H1 (cell line): Measurements from ENCODE around the gene VWCE. TPM values are rescaled to one million over a fixed set of nuclear protein-coding genes. Genes with fewer than 3 reads are reported as not detected.

Source experiments
- CTCF ChIA-PET: fragments of 300-600 bp; sonication (Branson Sonifier 250); formaldehyde crosslinking; loops from one replicate; lab custom pipeline; 2021; ENCODE audit not compliant: partially characterized antibody; lab: Charles Lee
- POLR2A ChIA-PET: fragments of 300-600 bp; sonication (Branson Sonifier 250); formaldehyde crosslinking; loops from one replicate; lab custom pipeline; 2021; ENCODE audit warnings: inconsistent platforms; ENCODE audit not compliant: partially characterized antibody; lab: Charles Lee
- DNase-seq, 2 experiments: peaks; one replicate each; pipeline versions ENCODE4 v3.0.0 to v3.0.0-alpha.2; 2010 to 2022; ENCODE audit warnings: low spot score in 2 of 2, low read depth in 1 of 2, mixed read lengths in 1 of 2
- FAIRE-seq: peaks from 2 replicates; lab custom pipeline; 2011; peaks lifted over from hg19 to GRCh38; lab: Jason Lieb, UNC
- H2AFZ ChIP-seq: 2 replicates; pipeline ENCODE4 v1.8.1; 2012; ENCODE audit warnings: low read length, inconsistent platforms
- H2AK5ac ChIP-seq: 2 replicates; pipeline ENCODE4 v1.6.1; 2013; ENCODE audit warnings: low read depth, low read length
- H2BK120ac ChIP-seq: replicated peaks from 2 replicates; pipeline ENCODE3; 2013; ENCODE audit warnings: low read depth, low read length, inconsistent platforms
- H2BK12ac ChIP-seq: 2 replicates; pipeline ENCODE4 v1.6.1; 2013; ENCODE audit warnings: low read depth, low read length
- H2BK15ac ChIP-seq: 2 replicates; pipeline ENCODE4 v1.6.1; 2013; ENCODE audit warnings: low read length
- H2BK20ac ChIP-seq: 2 replicates; pipeline ENCODE4 v1.6.1; 2013; ENCODE audit warnings: low read length
- H2BK5ac ChIP-seq: 2 replicates; pipeline ENCODE4 v1.6.1; 2013; ENCODE audit warnings: low read depth, low read length
- H3K14ac ChIP-seq: 2 replicates; pipeline ENCODE4 v1.6.1; 2013; ENCODE audit warnings: inconsistent platforms; ENCODE audit not compliant: insufficient read length
- H3K18ac ChIP-seq: 2 replicates; pipeline ENCODE4 v1.6.1; 2013; ENCODE audit warnings: low read length; ENCODE audit errors: extremely low read depth
- H3K23ac ChIP-seq: 2 replicates; pipeline ENCODE4 v1.6.1; 2013; ENCODE audit warnings: inconsistent platforms; ENCODE audit not compliant: insufficient read length
- H3K23me2 ChIP-seq: 2 replicates; pipeline ENCODE4 v1.6.1; 2013; ENCODE audit warnings: low read depth, low read length
- H3K27ac ChIP-seq: 2 replicates; pipeline ENCODE4 v1.6.1; 2011; ENCODE audit warnings: low read depth, low read length, inconsistent platforms
- H3K27me3 ChIP-seq, 4 experiments: replicated peaks in 1 of 4; 1 replicate in 1 of 4; 2 replicates in 3 of 4; pipeline versions ENCODE4 v1.6.1 to v1.8.1; 2011 to 2013; ENCODE audit warnings: low read length in 3 of 4, mild to moderate bottlenecking in 3 of 4, inconsistent platforms in 2 of 4, mixed read lengths in 2 of 4, moderate library complexity in 1 of 4; ENCODE audit not compliant: control insufficient read depth in 3 of 4, insufficient read depth in 3 of 4; ENCODE audit errors: extremely low read depth in 1 of 4
- H3K36me3 ChIP-seq, 4 experiments: 2 replicates each; pipeline versions ENCODE4 v1.6.1 to v1.8.1; 2011 to 2013; ENCODE audit warnings: mild to moderate bottlenecking in 4 of 4, low read length in 3 of 4, moderate library complexity in 2 of 4, control low read depth in 1 of 4, inconsistent platforms in 1 of 4; ENCODE audit not compliant: insufficient read depth in 4 of 4, control insufficient read depth in 2 of 4
- H3K4ac ChIP-seq: replicated peaks from 2 replicates; pipeline ENCODE3; 2013; ENCODE audit warnings: low read length, low read depth, mixed read lengths, inconsistent platforms; ENCODE audit not compliant: insufficient read length
- H3K4me1 ChIP-seq, 4 experiments: replicated peaks in 1 of 4; 1 replicate in 1 of 4; 2 replicates in 3 of 4; pipeline versions ENCODE4 v1.6.1 to v1.8.1; 2011 to 2013; ENCODE audit warnings: low read length in 3 of 4, inconsistent platforms in 2 of 4, mixed read lengths in 1 of 4; ENCODE audit not compliant: insufficient read depth in 4 of 4, control insufficient read depth in 3 of 4
- H3K4me2 ChIP-seq, 2 experiments: 2 replicates each; pipeline versions ENCODE4 v1.6.1 to v1.8.1; 2011 to 2013; ENCODE audit warnings: low read depth in 2 of 2, low read length in 2 of 2, control low read depth in 1 of 2, inconsistent platforms in 1 of 2, mild to moderate bottlenecking in 1 of 2; ENCODE audit not compliant: insufficient read depth in 1 of 2
- H3K4me3 ChIP-seq, 4 experiments: fragments of 200-600, 300-600 bp in 1 of 4; sonication (generic), shearing (Covaris generic), sonication (Bioruptor Twin) in 1 of 4; 2 replicates each; pipeline versions ENCODE4 v1.5.1 to v1.8.1; 2011 to 2016; ENCODE audit warnings: low read length in 4 of 4, low read depth in 3 of 4, control low read depth in 2 of 4, inconsistent platforms in 2 of 4, mild to moderate bottlenecking in 2 of 4, mixed read lengths in 1 of 4, moderate library complexity in 1 of 4; ENCODE audit not compliant: insufficient read depth in 2 of 4; ENCODE audit errors: extremely low read depth in 1 of 4
- H3K56ac ChIP-seq: replicated peaks from 2 replicates; pipeline ENCODE3; 2013; ENCODE audit warnings: low read depth, mild to moderate bottlenecking, mixed read lengths, low read length, inconsistent platforms; ENCODE audit not compliant: insufficient read length
- H3K79me1 ChIP-seq: 2 replicates; pipeline ENCODE4 v1.6.1; 2013; ENCODE audit warnings: low read depth, low read length, control low read depth
- H3K79me2 ChIP-seq, 2 experiments: 2 replicates each; pipeline versions ENCODE4 v1.6.1 to v1.8.1; 2012 to 2013; ENCODE audit warnings: low read length in 2 of 2, mild to moderate bottlenecking in 2 of 2, inconsistent platforms in 1 of 2; ENCODE audit not compliant: insufficient read depth in 2 of 2, control insufficient read depth in 1 of 2
- H3K9ac ChIP-seq, 4 experiments: replicated peaks in 1 of 4; 1 replicate in 1 of 4; 2 replicates in 3 of 4; pipeline versions ENCODE4 v1.6.1 to v1.8.1; 2011 to 2013; ENCODE audit warnings: low read depth in 3 of 4, low read length in 3 of 4, control low read depth in 2 of 4, mild to moderate bottlenecking in 2 of 4, moderate library complexity in 2 of 4, inconsistent platforms in 1 of 4; ENCODE audit errors: extremely low read depth in 1 of 4
- H3K9me3 ChIP-seq, 2 experiments: 2 replicates each; pipeline versions ENCODE4 v1.6.1 to v1.8.1; 2012 to 2013; ENCODE audit warnings: mild to moderate bottlenecking in 2 of 2, moderate library complexity in 2 of 2, control low read depth in 1 of 2, inconsistent platforms in 1 of 2, low read depth in 1 of 2, low read length in 1 of 2, mixed read lengths in 1 of 2; ENCODE audit not compliant: insufficient read depth in 2 of 2
- H4K20me1 ChIP-seq, 2 experiments: replicated peaks in 1 of 2; 2 replicates each; pipeline versions ENCODE3 to v1.8.1; 2011 to 2013; ENCODE audit warnings: inconsistent platforms in 2 of 2, low read length in 2 of 2, mild to moderate bottlenecking in 1 of 2; ENCODE audit not compliant: insufficient read depth in 2 of 2, control insufficient read depth in 1 of 2
- H4K5ac ChIP-seq: 2 replicates; pipeline ENCODE4 v1.6.1; 2013; ENCODE audit warnings: low read length, low read depth, mixed read lengths, inconsistent platforms; ENCODE audit not compliant: insufficient read length
- H4K8ac ChIP-seq: 2 replicates; pipeline ENCODE4 v1.8.0; 2013; ENCODE audit warnings: mild to moderate bottlenecking, moderate library complexity, low read length, inconsistent platforms; ENCODE audit not compliant: insufficient read depth; ENCODE audit errors: extremely low read depth
- H4K91ac ChIP-seq: replicated peaks from 2 replicates; pipeline ENCODE3; 2013; ENCODE audit warnings: low read length, mixed read lengths, inconsistent platforms; ENCODE audit not compliant: insufficient read length
- EGR1 ChIP-seq: IDR thresholded peaks from 2 replicates; pipeline ENCODE4 v1.6.1; 2011; ENCODE audit warnings: low read depth, low read length, borderline replicate concordance
- GTF2F1 ChIP-seq: IDR thresholded peaks from 2 replicates; pipeline ENCODE4 v1.6.1; 2012; ENCODE audit warnings: low read depth, low read length, improper control_type of control experiment, borderline replicate concordance
- SP2 ChIP-seq: IDR thresholded peaks from 2 replicates; pipeline ENCODE4 v1.6.1; 2012; ENCODE audit warnings: mild to moderate bottlenecking, low read length, inconsistent platforms
- WGBS, 2 experiments: shearing (Covaris generic) in 1 of 2; methylation state at CpG; one replicate each; pipeline versions ENCODE4 v1.1.6 to v1.1.7; 2013 to 2015; ENCODE audit warnings: low lambda C conversion rate in 2 of 2, mixed read lengths in 2 of 2, inconsistent platforms in 1 of 2, low coverage in 1 of 2, missing lambda C conversion rate in 1 of 2; ENCODE audit not compliant: insufficient replicate concordance in 2 of 2, insufficient coverage in 1 of 2, insufficient read length in 1 of 2; ENCODE audit errors: extremely low coverage in 1 of 2, missing lambda C conversion rate in 1 of 2; 5-methylcytosine and 5-hydroxymethylcytosine counted together
- polyA plus RNA-seq, 7 experiments: library from polyadenylated mRNA; depleted of rRNA in 3 of 7; stranded (reverse) in 5 of 7; unstranded in 2 of 7; fragments of >200 nt in 5 of 7; fragments of 200-250 nt in 2 of 7; gene quantifications; 1 replicate in 5 of 7; 2 replicates in 1 of 7; 4 replicates in 1 of 7; pipeline versions ENCODE4 v1.2.1 to v1.2.3, GENCODE V29; 2011 to 2013; ENCODE audit warnings: missing spikeins in 2 of 7, mixed read lengths in 2 of 7
- total RNA-seq: library from RNA; stranded (reverse); fragmentation: NEBNext Ultra II Directional; extraction: Animal tissue kit (Norgen Biotek cat#: 25700); gene quantifications from 2 replicates; pipeline ENCODE4 v1.2.1, GENCODE V29; 2021

Gene VWCE
- total and polyA plus RNA-seq, 2 of the 8 experiments (the other 6 are each of a cell fraction or from before 2014, with no cell fraction given) = 9.5 to 12.3 TPM

- POLR2A ChIA-PET = interaction anchor here (0.6 to 1.4 kb wide), 5 partner anchors 16 to 747 kb away, joined by 3 to 7 read pairs (median 3); partner anchors contain the start of gene VWCE
- Histone ChIP-seq H3K14ac (no peak overlapping the region), H2BK5ac (no peak overlapping the region), H3K27ac (no peak overlapping the region), H3K4me1 (no peaks in the 10 kb centered on the region)
- DNase-seq = no peak
- no peak for TF ChIP-seq SP2
- no peak for TF ChIP-seq GTF2F1
- TF ChIP-seq EGR1 = no peak
- TF ChIP-seq, all 59 proteins: peak for 0
- WGBS, 2 experiments = 92% methylated on average over 7 of the region's 7 CpGs; no CpG with 5 or more reads in 1 of the 2 experiments
- Histone ChIP-seq H2BK120ac (no peak overlapping the region), H3K79me1 (peaks cover 2% of the 10 kb centered on the region; the same call in 1 of the 2 replicates), H3K79me2 (no peaks in the 10 kb centered on the region; a peak in 1 of 4 replicates), H3K18ac (no peak overlapping the region), H3K56ac (no peak overlapping the region), H3K27me3 (no peaks in the 10 kb centered on the region), H4K20me1 (peaks cover 3 to 11% of the 10 kb centered on the region in 2 experiments), H3K4me2 (no peak overlapping the region), H3K4ac (no peak overlapping the region), H2BK15ac (no peak overlapping the region), H4K8ac (no peak overlapping the region), H2BK20ac (no peak overlapping the region), H2BK12ac (no peak overlapping the region), H3K23ac (no peak overlapping the region), H3K36me3 (peaks cover 0 to 11% (median 3%) of the 10 kb centered on the region in 4 experiments; a peak in 4 of 8 replicates), H2AFZ (no peak overlapping the region), H3K4me3 (no peak overlapping the region), H2AK5ac (no peak overlapping the region), H3K23me2 (peaks cover 14% of the 10 kb centered on the region), H4K91ac (no peak overlapping the region), H4K5ac (no peak overlapping the region), H3K9me3 (no peaks in the 10 kb centered on the region), H3K9ac (no peak overlapping the region)
- CTCF ChIA-PET = interaction anchor here (0.7 to 2.2 kb wide), 6 partner anchors 9 to 115 kb away, joined by 3 to 9 read pairs (median 4); no protein-coding TSS in a partner anchor
- no peak for FAIRE-seq
Measured at GRCh38 chr11:61270354-61271076, 24.6 kb downstream of the VWCE start.
